Activated CD8-positive, alpha-beta memory T cell treated with anti-CD3 and anti-CD28 coated beads for 24 hours (primary cell): Measurements from ENCODE around the gene FOSL2.

Experiments
- DNase-seq: peaks from one replicate; pipeline ENCODE4 v3.0.0-alpha.2; 2020

The FOSL2 gene

DNA sequence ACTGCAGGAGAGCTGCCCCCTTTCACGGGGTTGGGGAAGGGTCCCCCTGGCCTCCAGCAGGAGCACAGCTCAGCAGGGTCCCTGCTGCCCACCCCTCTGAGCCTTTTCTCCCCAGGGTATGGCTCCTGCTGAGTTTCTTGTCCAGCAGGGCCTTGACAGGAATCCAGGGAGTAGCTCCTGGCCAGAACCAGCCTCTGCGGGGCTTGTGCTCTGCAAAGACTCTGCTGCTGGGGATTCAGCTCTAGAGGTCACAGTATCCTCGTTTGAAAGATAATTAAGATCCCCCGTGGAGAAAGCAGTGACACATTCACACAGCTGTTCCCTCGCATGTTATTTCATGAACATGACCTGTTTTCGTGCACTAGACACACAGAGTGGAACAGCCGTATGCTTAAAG lies 21.2 kb downstream of the FOSL2 start:
- no peak for DNase-seq

GRCh38 chr2:28414583-28414982 lies 21.9 kb downstream of the FOSL2 start:
- no peak for DNase-seq

- DNase-seq = no peak
Measured at GRCh38 chr2:28415010-28415409, 22.4 kb downstream of the FOSL2 start.

- no peak for DNase-seq
Measured at GRCh38 chr2:28415715-28416114, 23.1 kb downstream of the FOSL2 start.

DNA sequence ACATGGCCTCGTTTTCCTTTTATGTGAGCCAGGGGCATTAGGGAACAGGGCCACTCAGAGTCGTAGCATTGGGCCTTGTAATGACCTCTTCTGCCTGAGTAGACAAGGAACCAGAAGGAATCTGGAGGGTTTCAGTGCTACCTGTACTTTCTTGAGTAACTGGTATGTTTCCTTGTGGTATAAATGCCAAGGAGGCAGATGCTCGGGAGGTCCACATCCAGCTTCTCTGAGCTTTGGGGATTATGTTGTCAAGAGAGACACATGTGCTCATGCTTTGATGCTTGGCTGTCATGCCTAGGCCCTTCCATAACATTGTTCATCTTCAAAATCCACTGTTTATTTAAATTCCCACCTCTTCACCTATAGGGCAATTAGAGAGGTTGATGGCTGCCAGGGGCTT lies 26.3 kb downstream of the FOSL2 start:
- no peak for DNase-seq

DNA sequence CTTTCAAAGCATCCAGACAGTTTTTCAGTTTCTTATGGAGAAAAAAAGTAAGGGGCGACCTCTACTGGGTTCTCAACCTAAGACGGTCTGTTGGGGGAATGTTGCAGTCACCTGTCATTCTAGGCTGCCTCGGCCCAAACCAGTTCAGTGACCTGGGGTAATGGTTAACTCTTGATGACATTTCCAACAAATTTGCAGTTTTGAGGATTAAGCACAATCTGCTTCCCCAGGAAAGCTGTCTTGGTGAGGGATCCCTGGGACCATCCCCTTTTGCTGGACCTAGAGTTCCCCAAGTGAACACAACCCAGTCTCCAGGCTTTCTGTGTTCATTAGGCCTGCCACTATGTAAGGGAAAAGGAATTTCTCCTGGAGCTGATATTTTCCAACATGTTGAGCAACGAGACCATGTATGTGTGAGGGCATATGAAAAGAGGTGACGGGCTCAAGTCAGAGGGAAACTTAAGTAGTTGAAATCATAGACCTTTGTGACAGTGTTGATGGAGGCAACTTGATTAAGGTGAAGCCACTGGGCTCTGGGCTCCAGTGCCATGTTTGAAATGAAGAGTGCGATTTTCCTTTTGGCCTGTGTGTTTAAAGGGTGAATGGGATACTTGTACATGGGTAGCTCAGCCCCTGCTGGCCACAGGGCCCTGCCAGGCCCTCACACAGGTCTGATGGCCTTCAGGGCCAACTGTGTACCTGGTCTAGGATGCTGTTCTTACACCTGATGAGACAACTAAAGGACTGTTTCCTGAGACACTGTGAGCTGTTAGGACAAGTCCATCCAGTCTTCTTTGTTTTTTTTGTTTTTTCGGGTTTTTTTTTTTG lies 27.0 kb downstream of the FOSL2 start:
- no peak for DNase-seq

GRCh38 chr2:28420722-28421121 lies 28.1 kb downstream of the FOSL2 start:
- DNase-seq = no peak

DNA sequence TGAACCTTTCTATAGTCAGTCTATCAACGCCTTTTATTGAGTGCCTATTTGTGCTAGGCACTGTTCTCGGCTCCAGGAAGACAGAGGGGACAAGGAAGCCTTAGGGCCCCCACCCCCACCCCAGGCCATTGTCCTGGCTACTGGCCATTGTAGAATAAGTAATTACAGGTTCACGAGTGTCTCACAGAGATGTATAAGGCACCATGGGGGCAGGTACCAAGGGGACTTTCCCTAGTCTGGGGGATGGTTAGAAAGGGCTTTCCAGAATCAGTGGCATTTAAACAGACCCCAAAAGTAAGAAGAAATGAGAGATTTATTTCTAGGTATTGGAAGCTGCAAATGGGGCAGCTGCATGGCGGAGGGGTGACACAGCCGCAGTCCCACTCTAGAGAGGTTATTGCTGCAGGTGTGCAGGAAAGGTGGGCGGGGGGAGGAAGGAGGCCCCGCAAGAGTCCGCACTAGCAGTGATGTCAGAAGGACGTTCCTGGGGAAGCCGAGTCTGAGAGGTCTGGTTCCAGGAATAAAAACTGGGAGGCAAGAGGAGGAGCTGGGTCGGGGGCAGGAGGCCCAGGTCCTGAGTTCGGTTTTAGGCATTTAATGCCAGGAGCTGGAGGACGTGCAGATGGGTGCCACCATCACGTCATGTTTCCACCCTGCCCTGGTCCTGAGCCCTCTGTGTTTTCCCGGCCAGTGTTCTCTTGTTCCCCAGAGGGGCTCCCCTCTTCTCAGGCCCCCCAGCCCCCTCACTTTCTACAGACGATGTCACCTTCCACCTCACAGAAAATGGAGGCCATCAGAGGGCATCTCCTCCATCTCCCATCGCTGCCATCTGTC lies 30.5 kb downstream of the FOSL2 start:
- DNase-seq = no peak

DNA sequence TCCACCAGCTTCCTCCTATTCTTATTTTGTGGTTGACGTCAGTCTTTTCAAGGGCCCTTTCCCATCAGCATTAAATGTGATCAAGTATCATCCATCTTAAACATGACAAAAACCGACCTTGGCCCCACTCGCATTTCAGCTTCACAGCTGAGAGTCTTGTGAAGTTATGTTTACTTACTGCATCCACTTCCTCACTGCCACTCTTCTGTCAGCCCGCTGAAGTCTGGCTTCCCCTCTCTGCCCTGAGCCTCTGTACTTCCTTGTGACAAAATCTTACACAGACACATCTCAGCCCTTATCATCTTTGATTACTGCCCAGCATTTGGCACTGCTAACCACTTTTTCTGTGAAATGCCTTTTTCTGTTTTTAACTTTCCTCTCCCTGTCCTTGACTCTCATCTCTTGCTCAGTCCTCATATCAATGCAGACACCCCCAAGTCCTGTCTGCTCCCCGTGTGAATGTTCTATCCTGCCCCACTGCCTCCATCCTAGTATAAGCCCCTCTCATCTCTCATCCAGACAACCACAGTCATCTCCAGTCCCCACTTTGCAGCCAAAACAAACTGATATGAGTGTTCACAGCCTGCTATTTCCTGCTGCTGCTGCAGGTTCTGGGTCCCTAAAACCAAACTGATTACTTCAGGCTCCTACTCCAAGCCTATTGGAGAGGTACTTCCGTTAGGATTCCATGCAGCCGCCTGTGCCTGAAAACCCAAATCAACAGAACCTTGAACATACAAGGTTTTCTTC lies 31.4 kb downstream of the FOSL2 start:
- no peak for DNase-seq

DNA sequence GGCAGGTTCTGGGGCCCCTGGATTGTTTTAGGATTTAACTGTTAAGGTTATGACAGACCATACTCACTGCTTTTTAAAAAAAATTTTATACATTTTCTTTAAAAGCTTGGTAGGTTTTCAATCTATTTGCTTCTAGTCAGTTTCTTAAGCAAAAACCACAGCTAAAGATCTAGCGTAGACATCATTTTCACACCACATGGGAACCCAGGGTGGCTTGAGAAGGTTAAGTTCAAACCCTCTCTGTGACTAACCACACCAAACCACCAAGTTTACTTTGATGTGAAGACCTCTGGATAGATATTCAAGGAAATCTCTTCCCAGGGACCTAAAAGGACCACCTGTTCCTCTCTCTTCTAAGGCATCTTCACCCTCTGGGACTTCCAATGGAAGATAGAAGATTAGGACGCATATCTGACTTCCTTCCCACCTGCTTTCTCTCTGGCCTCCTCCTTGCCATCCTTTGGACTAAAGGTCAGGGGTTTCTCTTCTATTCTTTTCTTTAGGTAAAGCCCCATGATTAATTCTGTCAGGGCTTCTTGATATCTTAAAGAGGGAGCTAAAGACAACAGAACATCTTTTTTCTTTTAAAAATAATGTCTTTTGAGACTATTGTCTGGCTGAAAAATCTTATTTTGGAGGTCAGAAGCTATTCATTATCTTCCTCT lies 32.3 kb downstream of the FOSL2 start:
- no peak for DNase-seq

DNA sequence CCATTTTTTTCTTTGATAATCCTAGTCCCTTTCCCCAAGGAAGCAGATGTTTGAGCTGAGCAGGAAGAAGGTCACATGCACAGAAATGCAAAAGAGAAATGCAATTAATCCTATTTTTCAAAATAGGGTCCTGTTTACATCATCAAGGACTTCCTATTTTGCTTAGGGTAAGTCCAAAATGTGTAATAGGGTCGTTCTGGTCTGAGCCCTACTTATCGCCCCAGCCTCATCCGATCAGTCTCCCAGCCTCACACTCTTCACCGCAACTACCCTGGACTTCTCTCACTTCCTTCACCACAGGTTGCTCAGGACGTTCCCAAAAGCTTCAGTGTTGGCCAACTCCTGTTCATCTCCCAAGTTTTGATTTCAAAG lies 32.8 kb downstream of the FOSL2 start:
- no peak for DNase-seq

DNA sequence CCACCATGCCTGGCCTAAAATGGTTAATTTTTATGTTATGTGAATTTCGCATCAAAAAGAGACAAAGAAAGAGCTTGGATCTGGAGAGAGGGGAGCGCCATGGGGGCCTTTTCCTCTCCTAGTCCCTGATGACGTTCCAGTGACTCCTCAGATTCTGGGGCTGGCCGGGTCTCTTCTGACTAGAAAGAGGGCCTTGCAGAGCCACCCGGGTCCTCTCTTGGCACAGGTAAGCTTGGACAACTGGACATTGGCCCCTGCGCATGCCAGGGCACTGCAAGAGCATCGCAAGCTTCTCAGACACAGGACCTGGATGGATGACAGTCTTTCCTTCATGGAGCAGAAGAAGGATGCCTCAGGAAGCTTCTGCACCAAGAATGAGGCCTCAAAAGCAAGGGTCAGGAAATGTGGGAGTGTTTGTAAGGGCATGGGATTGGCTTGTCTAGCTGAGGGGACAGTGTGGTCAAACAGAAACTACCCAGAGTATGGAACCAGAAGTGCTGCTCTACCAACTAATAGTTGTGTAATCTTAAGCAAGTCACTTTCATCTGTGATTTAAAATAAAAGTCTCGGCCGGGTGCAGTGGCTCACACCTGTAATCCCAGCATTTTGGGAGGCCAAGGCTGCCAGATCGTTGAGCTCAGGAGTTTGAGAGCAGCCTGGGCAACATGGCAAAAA lies 35.2 kb downstream of the FOSL2 start:
- no peak for DNase-seq

DNA sequence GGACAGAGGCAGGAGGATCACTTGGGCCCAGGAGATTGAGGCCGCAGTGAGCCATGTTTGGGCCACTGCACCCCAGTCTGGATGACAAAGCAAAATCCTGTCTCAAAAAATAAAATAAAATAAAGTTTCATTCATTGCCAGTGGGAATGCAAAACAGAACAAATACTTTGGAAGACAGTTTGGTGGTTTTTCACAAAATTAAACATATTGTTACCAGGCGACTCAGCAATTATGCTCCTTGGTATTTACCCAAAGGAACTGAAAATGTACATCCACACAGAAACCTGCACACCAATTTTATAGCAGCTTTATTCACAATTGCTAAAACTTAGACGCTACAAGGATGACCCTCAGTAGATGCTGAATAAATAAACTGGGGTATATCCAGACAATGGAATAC lies 35.8 kb downstream of the FOSL2 start:
- no peak for DNase-seq

DNA sequence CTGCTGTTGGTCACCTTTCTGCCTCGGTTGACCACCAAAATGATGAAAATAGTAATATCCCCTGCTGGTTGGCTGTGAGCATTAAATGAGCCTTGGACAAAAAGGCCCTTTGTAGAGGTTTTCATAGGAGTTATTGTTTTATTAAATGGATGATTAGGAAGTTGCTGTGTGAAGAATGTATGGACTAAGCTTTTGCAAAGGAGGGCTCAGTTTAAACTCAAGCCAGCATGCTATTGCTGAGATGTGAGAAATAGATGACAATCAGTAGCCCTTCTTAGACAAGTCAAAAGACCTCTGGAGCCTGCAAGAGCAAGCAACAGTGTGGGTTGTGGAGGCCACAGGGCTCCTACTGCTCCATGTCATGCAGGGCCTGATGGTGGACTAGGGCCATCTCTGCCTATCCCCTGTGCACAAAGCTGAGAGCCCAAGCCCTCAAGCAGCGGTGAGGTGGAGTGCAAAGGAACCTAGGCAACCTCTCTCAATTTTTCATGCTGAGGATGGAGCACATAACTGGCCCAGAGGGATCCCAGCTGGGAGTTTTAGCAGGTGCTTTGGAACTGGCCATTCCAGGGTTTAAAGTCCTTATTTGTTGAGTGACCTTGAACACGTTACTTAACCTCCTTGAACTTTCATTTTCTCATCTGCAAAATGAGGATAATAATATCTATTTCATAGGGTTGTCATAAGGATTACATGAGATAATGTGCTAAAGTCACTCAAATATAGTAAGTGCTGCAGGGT lies 37.1 kb downstream of the FOSL2 start:
- no peak for DNase-seq

GRCh38 chr2:28430377-28430765 lies 37.7 kb downstream of the FOSL2 start:
- DNase-seq = no peak

DNA sequence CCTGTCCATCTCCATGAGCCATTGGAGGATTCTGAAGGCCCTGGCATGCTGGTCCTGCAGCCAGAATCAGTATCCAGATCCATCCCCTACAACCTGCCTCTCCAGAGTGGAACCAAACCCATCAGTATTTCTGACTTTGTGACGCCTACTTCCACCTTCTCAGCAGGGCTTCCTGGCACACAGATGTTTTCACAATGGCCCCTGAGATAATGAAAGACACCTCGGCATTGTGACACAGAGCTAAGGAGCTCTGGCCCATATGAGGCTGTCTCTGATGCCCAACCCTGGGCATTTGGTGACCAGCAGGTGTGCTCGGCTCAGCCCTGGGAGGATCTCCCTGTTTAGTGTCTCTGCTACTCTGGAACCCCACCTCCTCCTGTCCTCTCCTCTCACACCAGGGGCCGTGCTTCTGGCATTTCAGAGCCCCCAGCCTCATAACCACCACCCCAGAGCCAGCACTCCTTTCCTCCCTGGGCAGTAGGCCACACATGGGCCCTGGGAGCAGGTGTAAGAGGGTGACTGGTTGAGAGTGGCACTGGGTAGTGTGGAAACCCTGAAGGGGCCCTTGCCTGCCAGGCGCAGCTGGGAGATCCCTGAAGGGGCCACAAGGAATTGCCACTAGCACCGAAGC lies 38.2 kb downstream of the FOSL2 start:
- DNase-seq = no peak

DNA sequence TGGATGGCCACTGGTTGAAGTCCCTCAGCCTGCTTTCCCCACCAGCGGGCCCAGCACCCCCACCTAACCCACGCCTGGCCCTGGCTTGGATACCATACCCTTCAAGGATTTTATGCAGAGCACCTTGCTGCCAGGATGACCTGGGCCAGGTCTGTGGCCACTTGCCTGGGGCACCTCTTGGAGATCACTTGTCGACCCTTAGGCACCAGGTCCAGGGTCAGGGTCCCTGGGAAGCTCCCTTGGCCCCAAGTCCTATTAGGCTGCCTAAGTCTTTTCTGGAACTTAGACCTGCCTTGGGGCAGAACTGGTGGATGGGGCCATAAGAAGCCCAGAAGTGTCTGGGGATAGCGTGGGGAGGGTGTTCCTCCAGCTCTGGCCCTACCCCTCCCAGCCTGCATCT lies 39.1 kb downstream of the FOSL2 start:
- DNase-seq = no peak

- DNase-seq = no peak
Measured at GRCh38 chr2:28432362-28432761, 39.7 kb downstream of the FOSL2 start.

- DNase-seq = no peak
Measured at GRCh38 chr2:28433215-28433614, 40.6 kb downstream of the FOSL2 start.

DNA sequence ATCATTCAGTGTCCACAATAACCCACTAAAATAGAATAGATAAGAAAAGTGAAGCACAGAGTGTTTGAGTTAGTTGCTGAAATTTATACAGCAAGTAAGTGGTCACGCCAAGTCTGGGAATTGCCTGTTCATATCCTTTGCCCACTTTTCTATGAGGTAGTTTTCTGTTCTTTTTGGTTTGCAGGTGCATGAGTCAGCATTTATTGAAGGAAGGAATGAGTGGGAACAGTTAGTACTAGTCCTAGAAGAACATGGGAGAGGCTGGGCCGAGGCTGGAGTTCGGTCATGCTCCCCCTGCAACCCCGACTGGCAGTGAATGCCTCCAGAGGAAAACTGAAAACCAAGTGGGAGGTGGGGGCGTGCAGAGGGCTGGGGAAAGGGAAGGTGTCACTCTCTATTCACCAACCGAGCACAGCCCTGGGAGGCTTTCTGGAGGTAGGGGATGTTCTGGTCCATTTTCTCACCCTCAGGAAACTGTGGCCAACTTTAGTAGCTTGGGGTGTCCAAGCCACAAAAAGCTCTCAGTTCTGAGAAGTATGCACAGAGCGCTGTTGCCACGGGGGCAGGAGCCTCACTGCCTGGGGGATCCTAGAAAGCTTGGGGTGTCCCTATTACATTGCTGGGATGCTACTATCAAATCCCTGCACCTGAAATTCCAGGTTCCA lies 41.4 kb downstream of the FOSL2 start:
- DNase-seq = no peak

GRCh38 chr2:28434600-28434989 lies 41.9 kb downstream of the FOSL2 start:
- DNase-seq = no peak
